ENCODE results near the gene C1orf56.
A peak's percentile ranks its signal among the peaks of the same experiment; 100 is the strongest.

C1orf56 gene

DNA sequence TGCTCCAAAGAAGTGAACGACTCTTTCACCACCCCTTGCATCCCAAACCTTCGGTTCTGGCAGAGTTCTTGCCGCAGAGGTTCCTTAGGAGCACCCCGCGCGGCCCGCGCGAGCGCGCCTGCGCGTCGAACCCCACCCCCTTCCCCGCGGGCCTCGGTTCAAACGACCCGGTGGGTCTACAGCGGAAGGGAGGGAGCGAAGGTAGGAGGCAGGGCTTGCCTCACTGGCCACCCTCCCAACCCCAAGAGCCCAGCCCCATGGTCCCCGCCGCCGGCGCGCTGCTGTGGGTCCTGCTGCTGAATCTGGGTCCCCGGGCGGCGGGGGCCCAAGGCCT is at the start of gene C1orf56:
C1orf56 (plus strand) TSS at position 161 of the 334 bp plus-strand sequence; CDS start at position 258, 97 bp downstream.
- Histone ChIP-seq H3K9me3 (ENCODE audit: control insufficient read depth, insufficient read depth, low read depth, low read length) (no peaks in the 10 kb centered on the region), H3K27ac (ENCODE audit: low read depth, low read length) (peak within 1 kb of the TSS; percentile 82)

GRCh38 chr1:150997949-150998348 is 49.6 kb upstream of the C1orf56 start:
- peaks cover 4% of the 10 kb centered on the region; the same call in 1 of the 2 replicates for H3K36me3 ChIP-seq (ENCODE audit: control insufficient read depth, insufficient read depth, low read length)
- no peak overlapping the region for H3K4me3 ChIP-seq (ENCODE audit: low read depth, low read length)

More for the DNA sequence above, at the start of gene C1orf56:
- Histone ChIP-seq H3K36me3 (ENCODE audit: control insufficient read depth, insufficient read depth, low read length) (peaks cover 18% of the 10 kb centered on the region), H3K27me3 (ENCODE audit: control insufficient read depth, insufficient read depth, low read length) (no peaks in the 10 kb centered on the region), H3K4me1 (ENCODE audit: control insufficient read depth, insufficient read depth, low read length) (peaks cover 4% of the 10 kb centered on the region), H3K4me3 (ENCODE audit: low read depth, low read length) (peak within 1 kb of the TSS; percentile 81), H3K9ac (ENCODE audit: low read length) (peak within 1 kb of the TSS; percentile 85)

GRCh38 chr1:150999051-150999674 is 48.4 kb upstream of the C1orf56 start:
- H3K36me3 ChIP-seq (ENCODE audit: control insufficient read depth, insufficient read depth, low read length) = peaks cover 4% of the 10 kb centered on the region; the same call in 1 of the 2 replicates
- H3K9me3 ChIP-seq (ENCODE audit: control insufficient read depth, insufficient read depth, low read depth, low read length) = no peaks in the 10 kb centered on the region
- no peak overlapping the region for H3K9ac ChIP-seq (ENCODE audit: low read length)
- no peaks in the 10 kb centered on the region for H3K27me3 ChIP-seq (ENCODE audit: control insufficient read depth, insufficient read depth, low read length)
- 0 out of 2 replicates have a peak, but pooled peaks cover 4% of the 10 kb centered on the region for H3K4me1 ChIP-seq (ENCODE audit: control insufficient read depth, insufficient read depth, low read length)
- no peak overlapping the region for H3K27ac ChIP-seq (ENCODE audit: low read depth, low read length)
- no peak overlapping the region for H3K4me3 ChIP-seq (ENCODE audit: low read depth, low read length)

More at GRCh38 chr1:150997949-150998348, 49.6 kb upstream of the C1orf56 start:
- no peaks in the 10 kb centered on the region for H3K27me3 ChIP-seq (ENCODE audit: control insufficient read depth, insufficient read depth, low read length)
- no peak overlapping the region for H3K9ac ChIP-seq (ENCODE audit: low read length)
- H3K27ac ChIP-seq (ENCODE audit: low read depth, low read length) = no peak overlapping the region
- 0 out of 2 replicates have a peak, but pooled peaks cover 4% of the 10 kb centered on the region for H3K4me1 ChIP-seq (ENCODE audit: control insufficient read depth, insufficient read depth, low read length)
- H3K9me3 ChIP-seq (ENCODE audit: control insufficient read depth, insufficient read depth, low read depth, low read length) = no peaks in the 10 kb centered on the region

GRCh38 chr1:150999926-151000325 is 47.6 kb upstream of the C1orf56 start:
- H3K9ac ChIP-seq (ENCODE audit: low read length) = no peak overlapping the region
- H3K4me1 ChIP-seq (ENCODE audit: control insufficient read depth, insufficient read depth, low read length) = 0 out of 2 replicates have a peak, but pooled peaks cover 4% of the 10 kb centered on the region
- no peaks in the 10 kb centered on the region for H3K9me3 ChIP-seq (ENCODE audit: control insufficient read depth, insufficient read depth, low read depth, low read length)
- H3K27ac ChIP-seq (ENCODE audit: low read depth, low read length) = no peak overlapping the region
- H3K36me3 ChIP-seq (ENCODE audit: control insufficient read depth, insufficient read depth, low read length) = peaks cover 4% of the 10 kb centered on the region; the same call in 1 of the 2 replicates
- no peaks in the 10 kb centered on the region for H3K27me3 ChIP-seq (ENCODE audit: control insufficient read depth, insufficient read depth, low read length)
- H3K4me3 ChIP-seq (ENCODE audit: low read depth, low read length) = no peak overlapping the region

- peaks cover 5% of the 10 kb centered on the region for H3K4me1 ChIP-seq (ENCODE audit: control insufficient read depth, insufficient read depth, low read length)
- H3K9ac ChIP-seq (ENCODE audit: low read length) = no peak overlapping the region
These were observed 47.1 kb upstream of the C1orf56 start for GRCh38 chr1:151000408-151000807.

DNA sequence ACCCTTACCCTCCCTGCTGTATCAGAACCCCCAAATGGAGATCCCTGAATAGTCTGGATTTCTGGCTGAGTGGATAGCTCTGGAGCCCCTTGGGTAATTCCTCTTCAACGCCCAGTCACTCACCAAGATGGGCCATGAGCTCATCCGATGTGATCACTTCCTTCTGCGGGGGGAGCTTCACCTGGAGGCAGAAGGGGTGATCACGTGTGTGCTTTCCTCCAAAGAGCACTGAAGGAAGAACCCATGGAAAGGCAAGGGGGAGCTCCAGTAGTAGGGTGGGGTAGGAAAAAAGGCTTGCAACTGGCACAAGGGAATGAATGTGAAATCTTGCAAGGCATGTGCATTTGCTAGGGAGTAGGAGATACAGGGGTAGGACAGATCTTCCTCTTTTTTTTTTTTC is 45.9 kb upstream of the C1orf56 start:
- no peaks in the 10 kb centered on the region for H3K27me3 ChIP-seq (ENCODE audit: control insufficient read depth, insufficient read depth, low read length)
- H3K36me3 ChIP-seq (ENCODE audit: control insufficient read depth, insufficient read depth, low read length) = peaks cover 4% of the 10 kb centered on the region; the same call in 1 of the 2 replicates
- peaks cover 13% of the 10 kb centered on the region for H3K4me1 ChIP-seq (ENCODE audit: control insufficient read depth, insufficient read depth, low read length)
- H3K9me3 ChIP-seq (ENCODE audit: control insufficient read depth, insufficient read depth, low read depth, low read length) = no peaks in the 10 kb centered on the region
- H3K27ac ChIP-seq (ENCODE audit: low read depth, low read length) = no peak overlapping the region
- no peak overlapping the region for H3K9ac ChIP-seq (ENCODE audit: low read length)
- no peak overlapping the region for H3K4me3 ChIP-seq (ENCODE audit: low read depth, low read length)

More at GRCh38 chr1:151000408-151000807, 47.1 kb upstream of the C1orf56 start:
- Histone ChIP-seq H3K36me3 (ENCODE audit: control insufficient read depth, insufficient read depth, low read length) (peaks cover 4% of the 10 kb centered on the region; the same call in 1 of the 2 replicates), H3K9me3 (ENCODE audit: control insufficient read depth, insufficient read depth, low read depth, low read length) (no peaks in the 10 kb centered on the region), H3K4me3 (ENCODE audit: low read depth, low read length) (no peak overlapping the region), H3K27me3 (ENCODE audit: control insufficient read depth, insufficient read depth, low read length) (no peaks in the 10 kb centered on the region), H3K27ac (ENCODE audit: low read depth, low read length) (no peak overlapping the region)

- peaks cover under 1% of the 10 kb centered on the region; the same call in 1 of the 2 replicates for H3K36me3 ChIP-seq (ENCODE audit: control insufficient read depth, insufficient read depth, low read length)
- H3K27me3 ChIP-seq (ENCODE audit: control insufficient read depth, insufficient read depth, low read length) = no peaks in the 10 kb centered on the region
- no peak overlapping the region for H3K4me3 ChIP-seq (ENCODE audit: low read depth, low read length)
- no peaks in the 10 kb centered on the region for H3K9me3 ChIP-seq (ENCODE audit: control insufficient read depth, insufficient read depth, low read depth, low read length)
- peaks cover 16% of the 10 kb centered on the region for H3K4me1 ChIP-seq (ENCODE audit: control insufficient read depth, insufficient read depth, low read length)
- no peak overlapping the region for H3K9ac ChIP-seq (ENCODE audit: low read length)
- H3K27ac ChIP-seq (ENCODE audit: low read depth, low read length) = no peak overlapping the region
These were observed 45.5 kb upstream of the C1orf56 start for GRCh38 chr1:151002051-151002450.

DNA sequence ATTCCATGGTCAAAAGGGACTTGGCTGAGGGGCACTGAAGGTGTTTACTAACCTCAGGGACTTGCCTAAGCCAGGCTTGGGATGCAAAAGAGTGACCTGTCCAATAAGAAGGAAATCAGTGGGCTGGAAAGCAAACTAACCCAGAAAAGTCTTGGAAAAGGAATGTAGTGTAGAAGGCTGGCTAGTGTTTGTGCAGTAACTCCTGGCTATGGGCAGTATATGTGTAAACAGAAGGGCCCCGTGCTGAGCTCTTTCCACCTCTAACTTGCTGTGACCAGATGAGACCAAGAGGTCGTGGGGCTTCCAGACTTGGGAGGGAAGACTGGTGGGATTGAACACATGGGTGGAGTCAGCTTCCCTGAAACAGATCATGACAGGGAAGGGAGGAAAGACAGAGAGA is 44.9 kb upstream of the C1orf56 start:
- H3K36me3 ChIP-seq (ENCODE audit: control insufficient read depth, insufficient read depth, low read length) = no peaks in the 10 kb centered on the region; the same call in 1 of the 2 replicates
- H3K27ac ChIP-seq (ENCODE audit: low read depth, low read length) = no peak overlapping the region
- no peaks in the 10 kb centered on the region for H3K9me3 ChIP-seq (ENCODE audit: control insufficient read depth, insufficient read depth, low read depth, low read length)
- H3K27me3 ChIP-seq (ENCODE audit: control insufficient read depth, insufficient read depth, low read length) = no peaks in the 10 kb centered on the region
- no peak overlapping the region for H3K4me3 ChIP-seq (ENCODE audit: low read depth, low read length)
- peaks cover 19% of the 10 kb centered on the region for H3K4me1 ChIP-seq (ENCODE audit: control insufficient read depth, insufficient read depth, low read length)
- H3K9ac ChIP-seq (ENCODE audit: low read length) = no peak overlapping the region

- H3K27ac ChIP-seq (ENCODE audit: low read depth, low read length) = no peak overlapping the region
- no peak overlapping the region for H3K4me3 ChIP-seq (ENCODE audit: low read depth, low read length)
- no peaks in the 10 kb centered on the region for H3K9me3 ChIP-seq (ENCODE audit: control insufficient read depth, insufficient read depth, low read depth, low read length)
- no peak overlapping the region for H3K9ac ChIP-seq (ENCODE audit: low read length)
- H3K36me3 ChIP-seq (ENCODE audit: control insufficient read depth, insufficient read depth, low read length) = no peaks in the 10 kb centered on the region
- peaks cover 24% of the 10 kb centered on the region for H3K4me1 ChIP-seq (ENCODE audit: control insufficient read depth, insufficient read depth, low read length)
- no peaks in the 10 kb centered on the region for H3K27me3 ChIP-seq (ENCODE audit: control insufficient read depth, insufficient read depth, low read length)
These were observed 44.4 kb upstream of the C1orf56 start for GRCh38 chr1:151003180-151003579.

- no peaks in the 10 kb centered on the region for H3K9me3 ChIP-seq (ENCODE audit: control insufficient read depth, insufficient read depth, low read depth, low read length)
- H3K4me3 ChIP-seq (ENCODE audit: low read depth, low read length) = peak overlapping the region; percentile 56
- no peaks in the 10 kb centered on the region for H3K36me3 ChIP-seq (ENCODE audit: control insufficient read depth, insufficient read depth, low read length)
- H3K9ac ChIP-seq (ENCODE audit: low read length) = no peak overlapping the region
- H3K27me3 ChIP-seq (ENCODE audit: control insufficient read depth, insufficient read depth, low read length) = no peaks in the 10 kb centered on the region
- no peak overlapping the region for H3K27ac ChIP-seq (ENCODE audit: low read depth, low read length)
- peaks cover 28% of the 10 kb centered on the region for H3K4me1 ChIP-seq (ENCODE audit: control insufficient read depth, insufficient read depth, low read length)
These were observed 41.7 kb upstream of the C1orf56 start for GRCh38 chr1:151005729-151006319.

DNA sequence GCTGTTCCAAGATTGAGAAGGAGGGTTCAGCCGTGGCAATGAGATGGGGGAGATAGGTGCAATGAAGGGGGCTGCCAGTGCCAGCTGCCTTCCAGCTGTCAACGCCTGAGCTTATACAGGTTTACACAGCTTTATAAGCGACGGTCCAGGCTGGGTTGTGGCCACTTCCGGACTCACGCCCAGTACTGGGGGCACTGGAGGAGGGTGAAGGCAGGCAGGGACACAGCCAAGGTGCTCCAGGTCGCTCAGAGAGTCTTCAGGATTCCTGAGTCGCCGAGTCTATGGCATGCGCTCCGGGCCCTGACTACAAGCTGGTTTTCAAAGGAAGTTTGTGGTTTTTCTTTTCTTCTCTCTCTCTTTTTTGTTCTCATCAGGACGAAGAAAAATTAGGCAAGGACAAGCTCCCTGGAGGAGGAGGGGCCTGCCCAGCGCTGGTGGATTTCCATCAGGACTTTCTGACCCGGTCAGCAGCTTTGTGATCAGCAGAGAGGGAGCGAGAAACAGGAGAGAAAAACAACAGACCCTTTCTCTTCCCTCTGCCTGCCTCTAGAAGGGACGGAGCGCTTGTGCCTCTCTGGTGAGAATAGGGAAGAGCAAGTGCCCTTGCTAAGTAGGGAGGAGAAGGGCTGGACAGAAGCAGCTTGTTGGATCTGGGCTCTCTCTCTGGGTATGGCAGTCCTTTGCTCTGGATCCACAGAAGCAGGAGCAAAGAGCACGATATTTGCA is 41.1 kb upstream of the C1orf56 start, which contains the start of gene MINDY1:
MINDY1 (minus strand) TSS at position 576 of the 726 bp plus-strand sequence. CDS start 4,285 bp downstream, outside the sequence.
- no peaks in the 10 kb centered on the region for H3K36me3 ChIP-seq (ENCODE audit: control insufficient read depth, insufficient read depth, low read length)
- peak within 1 kb of the TSS; percentile 97 for H3K4me3 ChIP-seq (ENCODE audit: low read depth, low read length)
- H3K9me3 ChIP-seq (ENCODE audit: control insufficient read depth, insufficient read depth, low read depth, low read length) = no peaks in the 10 kb centered on the region
- H3K27ac ChIP-seq (ENCODE audit: low read depth, low read length) = peak within 1 kb of the TSS; percentile 71; the same call in 1 of the 2 replicates
- H3K4me1 ChIP-seq (ENCODE audit: control insufficient read depth, insufficient read depth, low read length) = peaks cover 28% of the 10 kb centered on the region
- H3K27me3 ChIP-seq (ENCODE audit: control insufficient read depth, insufficient read depth, low read length) = no peaks in the 10 kb centered on the region
- peak within 1 kb of the TSS; percentile 25 for H3K9ac ChIP-seq (ENCODE audit: low read length)

Data from HUES6 (cell line).